ENCODE results near the gene GRK3. TPM values are rescaled to one million over a fixed set of nuclear protein-coding genes. Genes with fewer than 3 reads are reported as not detected.

GRK3 gene
- total and polyA plus RNA-seq, 2 of the 4 experiments (the other 2 are of a cell fraction) = 0.58 to 1.6 TPM

GRCh38 chr22:25637672-25638071 lies 73.2 kb downstream of the GRK3 start:
- H2BK5ac ChIP-seq (ENCODE audit: low read depth, low read length, poor library complexity, severe bottlenecking) = no peak overlapping the region
- no peak overlapping the region for H2AFZ ChIP-seq (replicated peaks; ENCODE audit: low read length, poor library complexity)
- H3K4me2 ChIP-seq (ENCODE audit: low read depth, low read length) = no peak overlapping the region
- H2BK15ac ChIP-seq (ENCODE audit: low read depth, low read length) = no peak overlapping the region
- no peaks in the 10 kb centered on the region for H3K9me3 ChIP-seq (ENCODE audit: control insufficient read depth, insufficient read depth, low read length)
- no peak overlapping the region for H3K14ac ChIP-seq (replicated peaks; ENCODE audit: low read depth, low read length)
- no peak overlapping the region for H4K5ac ChIP-seq (ENCODE audit: low read depth, low read length)
- no peak overlapping the region for H3K23ac ChIP-seq (ENCODE audit: low read depth, low read length)
- no peak overlapping the region for H3K4ac ChIP-seq (ENCODE audit: low read depth, low read length)
- no peak overlapping the region for H3K27ac ChIP-seq (ENCODE audit: insufficient read depth, low read length)
- no peaks in the 10 kb centered on the region for H3K27me3 ChIP-seq (ENCODE audit: control insufficient read depth, insufficient read depth, low read length)
- no TSS peak for BruUV-seq (replicated peaks)
- no peaks in the 10 kb centered on the region for H3K4me1 ChIP-seq (ENCODE audit: control insufficient read depth, insufficient read depth, low read length)
- no peaks in the 10 kb centered on the region for H3K9me1 ChIP-seq (ENCODE audit: insufficient read depth, low read length)
- H2AK5ac ChIP-seq (ENCODE audit: low read depth, low read length) = no peak overlapping the region
- no peak overlapping the region for H2AK9ac ChIP-seq (replicated peaks; ENCODE audit: low read depth, low read length, poor library complexity)
- no peak overlapping the region for H3K4me3 ChIP-seq (ENCODE audit: insufficient read depth, low read depth, low read length)
- intact Hi-C loops (cut with micrococcal nuclease) (no loop called here), dilution Hi-C loops (cut with HindIII; ENCODE audit: low sequenced_read_pairs, unreplicated experiment) (no loop called here), in situ Hi-C loops (cut with MboI; ENCODE audit: low sequenced_read_pairs) (no loop called here)
- no peak for DNase-seq
- ChIA-PET CTCF (no interaction called here), POLR2A (ENCODE audit: unreplicated experiment) (no interaction called here)
- H4K8ac ChIP-seq (ENCODE audit: low read depth in 2 of 2, low read length in 2 of 2) = no peak overlapping the region
- no peak for ATAC-seq (ENCODE audit: low read depth)
- WGBS, 2 experiments (ENCODE audit: extremely low coverage in 2 of 2, insufficient read length in 1 of 2) = no CpG with 5 or more reads among the region's 4 CpGs
- H3K9ac ChIP-seq (ENCODE audit: low read depth, low read length) = no peak overlapping the region
- no peaks in the 10 kb centered on the region for H3K36me3 ChIP-seq (ENCODE audit: control insufficient read depth, insufficient read depth, low read length)
- no peaks in the 10 kb centered on the region for H3K79me1 ChIP-seq (ENCODE audit: low read depth in 1 of 2, low read length in 2 of 2)
- no peak overlapping the region for H2BK120ac ChIP-seq (ENCODE audit: low read depth, low read length)
- no peak overlapping the region for H3K18ac ChIP-seq (ENCODE audit: low read depth, low read length)
- H4K91ac ChIP-seq (ENCODE audit: insufficient read depth, low read depth, low read length) = no peak overlapping the region
- no peak overlapping the region for H2BK20ac ChIP-seq (ENCODE audit: low read depth, low read length)
- TF ChIP-seq FOS (IDR thresholded peaks at IDR 0.05; ENCODE audit: low read depth, low read length) (no peak), MAFK (IDR thresholded peaks at IDR 0.05; ENCODE audit: low read depth, low read length) (no peak), MXI1 (IDR thresholded peaks at IDR 0.05; ENCODE audit: borderline replicate concordance, low read depth, low read length) (no peak), CTCF (conservative IDR thresholded peaks at IDR 0.05; ENCODE audit: low read depth, low read length) (no peak)
- no peaks in the 10 kb centered on the region for H4K20me1 ChIP-seq (ENCODE audit: insufficient read depth, low read length)
- no peak overlapping the region for H3K56ac ChIP-seq (ENCODE audit: extremely low read depth, insufficient read depth, low read length)

Data from IMR-90 (cell line).